Measurements from ENCODE around the gene FAM114A1.
A peak's percentile ranks its signal among the peaks of the same experiment; 100 is the strongest.

FAM114A1 gene

DNA sequence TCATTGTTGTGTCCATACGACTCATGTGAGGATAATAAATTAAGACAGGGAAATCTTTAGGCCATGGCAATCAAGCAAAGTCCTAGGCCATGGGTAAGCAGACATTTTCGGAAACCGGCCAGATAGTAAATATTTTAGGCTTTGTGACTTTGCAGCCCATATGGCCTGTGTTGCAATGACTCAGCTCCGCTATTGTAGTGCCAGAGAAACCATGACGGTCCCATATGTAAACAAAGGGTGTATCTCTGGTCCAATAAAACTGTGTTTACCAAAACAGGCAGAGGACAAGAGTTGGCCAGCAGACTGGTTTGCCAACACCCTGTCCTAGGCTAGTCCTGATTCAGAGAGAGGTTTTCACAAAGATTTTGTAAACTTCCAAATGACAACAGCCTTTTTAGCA lies 5.0 kb downstream of the FAM114A1 start:
- no peak overlapping the region for H3K4me3 ChIP-seq (ENCODE audit: control insufficient read depth, low read depth, low read length)
- no peak for DNase-seq (ENCODE audit: low read depth)

GRCh38 chr4:38873290-38873944 lies 5.8 kb downstream of the FAM114A1 start:
- no peak for DNase-seq (ENCODE audit: low read depth)
- TF ChIP-seq, protein P1, sequence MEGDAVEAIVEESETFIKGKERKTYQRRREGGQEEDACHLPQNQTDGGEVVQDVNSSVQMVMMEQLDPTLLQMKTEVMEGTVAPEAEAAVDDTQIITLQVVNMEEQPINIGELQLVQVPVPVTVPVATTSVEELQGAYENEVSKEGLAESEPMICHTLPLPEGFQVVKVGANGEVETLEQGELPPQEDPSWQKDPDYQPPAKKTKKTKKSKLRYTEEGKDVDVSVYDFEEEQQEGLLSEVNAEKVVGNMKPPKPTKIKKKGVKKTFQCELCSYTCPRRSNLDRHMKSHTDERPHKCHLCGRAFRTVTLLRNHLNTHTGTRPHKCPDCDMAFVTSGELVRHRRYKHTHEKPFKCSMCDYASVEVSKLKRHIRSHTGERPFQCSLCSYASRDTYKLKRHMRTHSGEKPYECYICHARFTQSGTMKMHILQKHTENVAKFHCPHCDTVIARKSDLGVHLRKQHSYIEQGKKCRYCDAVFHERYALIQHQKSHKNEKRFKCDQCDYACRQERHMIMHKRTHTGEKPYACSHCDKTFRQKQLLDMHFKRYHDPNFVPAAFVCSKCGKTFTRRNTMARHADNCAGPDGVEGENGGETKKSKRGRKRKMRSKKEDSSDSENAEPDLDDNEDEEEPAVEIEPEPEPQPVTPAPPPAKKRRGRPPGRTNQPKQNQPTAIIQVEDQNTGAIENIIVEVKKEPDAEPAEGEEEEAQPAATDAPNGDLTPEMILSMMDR (IDR thresholded peaks at IDR 0.05; ENCODE audit: control insufficient read depth, insufficient read depth, low read depth, low read length, missing control alignments): no peak

More for the DNA sequence above, 5.0 kb downstream of the FAM114A1 start:
- TF ChIP-seq, protein P1 (IDR thresholded peaks at IDR 0.05; ENCODE audit: control insufficient read depth, insufficient read depth, low read depth, low read length, missing control alignments): no peak

GRCh38 chr4:38876636-38877035 lies 9.0 kb downstream of the FAM114A1 start:
- no peak overlapping the region for H3K4me3 ChIP-seq (ENCODE audit: control insufficient read depth, low read depth, low read length)
- no peak for DNase-seq (ENCODE audit: low read depth)
- TF ChIP-seq, protein P1 (IDR thresholded peaks at IDR 0.05; ENCODE audit: control insufficient read depth, insufficient read depth, low read depth, low read length, missing control alignments): no peak

More at GRCh38 chr4:38873290-38873944, 5.8 kb downstream of the FAM114A1 start:
- H3K4me3 ChIP-seq (ENCODE audit: control insufficient read depth, low read depth, low read length): no peak overlapping the region

GRCh38 chr4:38884254-38884653 lies 16.6 kb downstream of the FAM114A1 start:
- no peak for DNase-seq (ENCODE audit: low read depth)
- TF ChIP-seq, protein P1 (IDR thresholded peaks at IDR 0.05; ENCODE audit: control insufficient read depth, insufficient read depth, low read depth, low read length, missing control alignments): no peak

GRCh38 chr4:38889143-38889542 lies 21.5 kb downstream of the FAM114A1 start:
- TF ChIP-seq, protein P1 (IDR thresholded peaks at IDR 0.05; ENCODE audit: control insufficient read depth, insufficient read depth, low read depth, low read length, missing control alignments): no peak
- H3K4me3 ChIP-seq (ENCODE audit: control insufficient read depth, low read depth, low read length): no peak overlapping the region
- peak; percentile 33 for DNase-seq (ENCODE audit: low read depth)

More at GRCh38 chr4:38884254-38884653, 16.6 kb downstream of the FAM114A1 start:
- no peak overlapping the region for H3K4me3 ChIP-seq (ENCODE audit: control insufficient read depth, low read depth, low read length)

DNA sequence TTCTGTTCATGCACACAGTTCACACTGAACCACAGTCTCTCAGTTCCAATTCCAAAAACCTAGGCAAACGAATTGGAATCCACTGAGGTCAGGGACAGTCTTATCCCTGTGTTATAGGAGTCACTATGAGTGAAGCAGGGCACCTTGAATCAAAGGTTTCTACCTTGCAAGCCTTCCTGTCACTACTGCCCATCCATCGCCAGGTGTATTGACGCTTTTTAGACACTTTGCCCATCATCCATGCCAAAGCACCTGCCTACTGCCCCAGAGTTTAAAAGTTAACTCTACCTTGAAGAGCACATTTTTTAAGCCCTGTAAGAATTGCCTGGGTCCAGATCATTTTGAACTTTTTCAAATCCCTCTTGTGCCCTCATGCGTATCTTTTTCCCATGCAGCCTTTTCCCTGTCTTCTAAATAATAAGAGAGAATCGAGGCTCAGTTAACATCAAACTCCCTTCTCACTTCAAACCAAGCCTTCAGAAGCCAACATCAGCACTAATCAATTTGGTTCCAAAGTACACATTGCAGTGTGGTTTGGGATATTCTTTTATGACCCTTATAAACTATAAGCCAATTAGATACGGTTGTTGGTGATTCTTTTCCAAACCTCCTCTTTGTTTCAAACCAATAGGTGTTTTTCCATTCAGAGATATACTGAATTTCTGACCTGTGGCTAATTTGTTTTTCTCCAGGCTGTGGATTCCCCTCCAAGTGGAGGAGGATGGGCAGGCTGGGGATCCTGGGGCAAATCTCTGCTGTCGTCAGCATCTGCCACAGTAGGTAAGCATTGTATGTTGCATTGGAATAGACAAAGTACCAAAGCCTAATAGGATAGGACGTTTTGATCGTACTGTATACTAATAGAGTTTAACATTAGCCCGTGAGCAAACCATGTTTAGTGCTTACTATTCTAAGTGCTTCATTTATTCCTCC lies 23.7 kb downstream of the FAM114A1 start:
- H3K4me3 ChIP-seq (ENCODE audit: control insufficient read depth, low read depth, low read length): no peak overlapping the region
- TF ChIP-seq, protein P1 (IDR thresholded peaks at IDR 0.05; ENCODE audit: control insufficient read depth, insufficient read depth, low read depth, low read length, missing control alignments): no peak
- no peak for DNase-seq (ENCODE audit: low read depth)
